ENCODE results near the gene EPYC. TPM values are rescaled to one million over a fixed set of nuclear protein-coding genes. Genes with fewer than 3 reads are reported as not detected.

The EPYC gene
- total and polyA plus RNA-seq, 2 of the 13 experiments (the other 11 are each of a cell fraction or from before 2014, with no cell fraction given), result not detected

- DNase-seq (ENCODE audit: low spot score) (no peak), ATAC-seq (no peak), FAIRE-seq (no peak)
- Histone ChIP-seq H4K20me1 (ENCODE audit: insufficient read depth, low read length) (no peaks in the 10 kb centered on the region), H3K4me2 (ENCODE audit: low read depth, low read length) (no peak overlapping the region), H3K9ac (ENCODE audit: insufficient read depth, low read depth, low read length) (no peak overlapping the region), H3K27ac (ENCODE audit: extremely low read length, insufficient read depth, low read length) (no peak overlapping the region), H2AFZ (ENCODE audit: low read length) (no peak overlapping the region), H3K9me3 (ENCODE audit: low read length) (peaks cover 4% of the 10 kb centered on the region; the same call in 1 of the 2 replicates), H3K4me1 (ENCODE audit: insufficient read depth, low read length) (peaks cover 6% of the 10 kb centered on the region; the same call in 1 of the 2 replicates), H3K79me2 (ENCODE audit: insufficient read depth, low read length) (no peaks in the 10 kb centered on the region), H3K36me3 (replicated peaks in 1 of 2; ENCODE audit: control insufficient read depth in 1 of 2, insufficient read depth in 2 of 2, low read length in 2 of 2) (no peaks in the 10 kb centered on the region), H3K4me3 (replicated peaks in 1 of 3; ENCODE audit: insufficient read depth in 1 of 3, low read depth in 2 of 3, low read length in 3 of 3) (no peak overlapping the region), H3K27me3 (ENCODE audit: control insufficient read depth in 1 of 2, insufficient read depth in 2 of 2, low read length in 2 of 2) (no peaks in the 10 kb centered on the region; a peak in 1 of 5 replicates)
- WGBS (ENCODE audit: low lambda C conversion rate), result 3% methylated on average over 1 of the region's 1 CpG
- BruUV-seq (replicated peaks), result no TSS peak
- in situ Hi-C loops (cut with HindIII; ENCODE audit: extremely low pct_ligation_motif_present, low pct_unique_long_range_greater_than_20kb), result no loop called here
- POLR2A ChIA-PET, result no interaction called here
- CTCF ChIA-PET (ENCODE audit: low intra/inter-chr PET ratio, low total read pairs), result no interaction called here
- intact Hi-C loops (cut with micrococcal nuclease; ENCODE audit: unreplicated experiment), result no loop called here
- TF ChIP-seq ZMYM2 (CRISPR knock-in tag; IDR thresholded peaks at IDR 0.05), result no peak
- no peak for TF ChIP-seq FOXC1 (CRISPR knock-in tag; IDR thresholded peaks at IDR 0.05; ENCODE audit: borderline replicate concordance)
- TF ChIP-seq, protein P1, sequence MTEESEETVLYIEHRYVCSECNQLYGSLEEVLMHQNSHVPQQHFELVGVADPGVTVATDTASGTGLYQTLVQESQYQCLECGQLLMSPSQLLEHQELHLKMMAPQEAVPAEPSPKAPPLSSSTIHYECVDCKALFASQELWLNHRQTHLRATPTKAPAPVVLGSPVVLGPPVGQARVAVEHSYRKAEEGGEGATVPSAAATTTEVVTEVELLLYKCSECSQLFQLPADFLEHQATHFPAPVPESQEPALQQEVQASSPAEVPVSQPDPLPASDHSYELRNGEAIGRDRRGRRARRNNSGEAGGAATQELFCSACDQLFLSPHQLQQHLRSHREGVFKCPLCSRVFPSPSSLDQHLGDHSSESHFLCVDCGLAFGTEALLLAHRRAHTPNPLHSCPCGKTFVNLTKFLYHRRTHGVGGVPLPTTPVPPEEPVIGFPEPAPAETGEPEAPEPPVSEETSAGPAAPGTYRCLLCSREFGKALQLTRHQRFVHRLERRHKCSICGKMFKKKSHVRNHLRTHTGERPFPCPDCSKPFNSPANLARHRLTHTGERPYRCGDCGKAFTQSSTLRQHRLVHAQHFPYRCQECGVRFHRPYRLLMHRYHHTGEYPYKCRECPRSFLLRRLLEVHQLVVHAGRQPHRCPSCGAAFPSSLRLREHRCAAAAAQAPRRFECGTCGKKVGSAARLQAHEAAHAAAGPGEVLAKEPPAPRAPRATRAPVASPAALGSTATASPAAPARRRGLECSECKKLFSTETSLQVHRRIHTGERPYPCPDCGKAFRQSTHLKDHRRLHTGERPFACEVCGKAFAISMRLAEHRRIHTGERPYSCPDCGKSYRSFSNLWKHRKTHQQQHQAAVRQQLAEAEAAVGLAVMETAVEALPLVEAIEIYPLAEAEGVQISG (CRISPR knock-in tag; IDR thresholded peaks at IDR 0.05), result no peak
- no peak for TF ChIP-seq BCLAF1 (IDR thresholded peaks at IDR 0.05)
- TF ChIP-seq ZNF333 (CRISPR knock-in tag; IDR thresholded peaks at IDR 0.05; ENCODE audit: borderline replicate concordance), result no peak
- TF ChIP-seq XBP1 (CRISPR knock-in tag; IDR thresholded peaks at IDR 0.05), result no peak
Observed at GRCh38 chr12:90924406-90924805, 80.4 kb downstream of the EPYC start.
